SK-N-SH (cell line): ENCODE results near the gene SLC5A4. TPM values are rescaled to one million over a fixed set of nuclear protein-coding genes. Genes with fewer than 3 reads are reported as not detected.

ENCODE experiments used
- CTCF ChIA-PET: fragments of 300-600, 350-600 bp; formaldehyde crosslinking; extraction: SDS; loops from one replicate; lab custom pipeline; 2021; lab: Yijun Ruan, JAX
- POLR2A ChIA-PET: fragments of 350-600 bp; sonication (Branson Sonifier 250); formaldehyde crosslinking; extraction: SDS; loops from one replicate; lab custom pipeline; 2020; ENCODE audit warnings: antibody characterized with exemption, inconsistent platforms; lab: Yijun Ruan, JAX
- DNase-seq: peaks from one replicate; pipeline ENCODE4 v3.0.0; 2012
- H2AFZ ChIP-seq: fragments of 200-600 bp; sonication (generic); 2 replicates; pipeline ENCODE4 v1.8.1; 2016; ENCODE audit warnings: antibody characterized with exemption, mild to moderate bottlenecking, low read depth
- H3F3A ChIP-seq: fragments of 200-600 bp; sonication (generic); replicated peaks from 2 replicates; pipeline ENCODE3; 2016; ENCODE audit warnings: antibody characterized with exemption, mild to moderate bottlenecking; ENCODE audit not compliant: insufficient read depth
- H3K27ac ChIP-seq, 2 experiments: fragments of 200-500 bp in 1 of 2; fragments of 200-600 bp in 1 of 2; sonication (Bioruptor generic) in 1 of 2; sonication (generic), shearing (Covaris generic) in 1 of 2; 2 replicates each; pipeline versions ENCODE4 v1.5.1 to v1.6.1; 2014 to 2016; ENCODE audit warnings: low read depth in 2 of 2, inconsistent platforms in 1 of 2, low read length in 1 of 2, mild to moderate bottlenecking in 1 of 2, mixed read lengths in 1 of 2
- H3K27me3 ChIP-seq: fragments of 200-600 bp; sonication (generic), shearing (Covaris generic); 2 replicates; pipeline ENCODE4 v1.6.1; 2016; ENCODE audit warnings: mixed run types; ENCODE audit not compliant: insufficient read depth
- H3K36me3 ChIP-seq, 2 experiments: fragments of 200-500 bp in 1 of 2; fragments of 200-600 bp in 1 of 2; sonication (Bioruptor generic) in 1 of 2; sonication (generic) in 1 of 2; replicated peaks in 1 of 2; 2 replicates each; pipeline versions ENCODE3 to v1.5.1; 2014 to 2016; ENCODE audit warnings: low read length in 1 of 2, mild to moderate bottlenecking in 1 of 2; ENCODE audit not compliant: insufficient read depth in 2 of 2, control insufficient read depth in 1 of 2
- H3K4me1 ChIP-seq, 2 experiments: fragments of 200-500 bp in 1 of 2; fragments of 200-600 bp in 1 of 2; sonication (Bioruptor generic) in 1 of 2; sonication (generic), shearing (Covaris generic) in 1 of 2; 2 replicates each; pipeline versions ENCODE4 v1.5.1 to v1.6.1; 2014 to 2016; ENCODE audit warnings: low read depth in 1 of 2, low read length in 1 of 2, mixed run types in 1 of 2; ENCODE audit not compliant: insufficient read depth in 2 of 2, control insufficient read depth in 1 of 2
- H3K4me2 ChIP-seq: fragments of 200-600 bp; sonication (generic), shearing (Covaris generic); 2 replicates; pipeline ENCODE4 v1.6.1; 2017; ENCODE audit warnings: mixed run types
- H3K4me3 ChIP-seq, 2 experiments: fragments of 200-500 bp in 1 of 2; fragments of 200-600 bp in 1 of 2; sonication (Bioruptor generic) in 1 of 2; sonication (generic), shearing (Covaris generic) in 1 of 2; 2 replicates each; pipeline versions ENCODE4 v1.5.1 to v1.8.1; 2014 to 2016; ENCODE audit warnings: low read depth in 2 of 2, inconsistent platforms in 1 of 2, low read length in 1 of 2, mild to moderate bottlenecking in 1 of 2, mixed read lengths in 1 of 2, moderate library complexity in 1 of 2
- H3K79me2 ChIP-seq: fragments of 200-600 bp; sonication (generic); 2 replicates; pipeline ENCODE4 v1.8.1; 2017; ENCODE audit warnings: mild to moderate bottlenecking; ENCODE audit not compliant: insufficient read depth
- H3K9ac ChIP-seq: fragments of 200-600 bp; sonication (generic); 2 replicates; pipeline ENCODE4 v1.6.1; 2017; ENCODE audit warnings: mixed run types
- H3K9me2 ChIP-seq: fragments of 200-600 bp; sonication (generic); 2 replicates; pipeline ENCODE4 v1.6.1; 2017; ENCODE audit warnings: mixed run types
- H3K9me3 ChIP-seq: fragments of 200-600 bp; sonication (generic); 2 replicates; pipeline ENCODE4 v1.6.1; 2017; ENCODE audit warnings: mixed run types, mild to moderate bottlenecking, moderate library complexity
- H4K20me1 ChIP-seq: fragments of 200-600 bp; sonication (generic); 2 replicates; pipeline ENCODE4 v1.6.1; 2017; ENCODE audit warnings: mild to moderate bottlenecking, mixed run types; ENCODE audit not compliant: insufficient read depth
- ELF1 ChIP-seq: IDR thresholded peaks from 2 replicates; pipeline ENCODE4 v1.4.0; 2012
- JUND ChIP-seq: IDR thresholded peaks from 2 replicates; pipeline ENCODE4 v1.4.0; 2012
- MXI1 ChIP-seq: IDR thresholded peaks from 2 replicates; pipeline ENCODE4 v1.6.1; 2012; ENCODE audit warnings: mild to moderate bottlenecking, low read depth, low read length, improper control_type of control experiment
- NFIC ChIP-seq: IDR thresholded peaks from 2 replicates; pipeline ENCODE4 v1.4.0; 2012; ENCODE audit warnings: borderline replicate concordance
- NRF1 ChIP-seq: IDR thresholded peaks from 2 replicates; pipeline ENCODE4 v1.6.1; 2012; ENCODE audit warnings: low read depth, mild to moderate bottlenecking, low read length
- POLR2AphosphoS5 ChIP-seq: IDR thresholded peaks from 2 replicates; pipeline ENCODE4 v1.6.1; 2012; ENCODE audit warnings: low read depth, low read length
- RAD21 ChIP-seq: IDR thresholded peaks from 2 replicates; pipeline ENCODE4 v1.6.1; 2012; ENCODE audit warnings: mild to moderate bottlenecking, low read length
- RCOR1 ChIP-seq: fragments of 150-350 bp; IDR thresholded peaks from 2 replicates; pipeline ENCODE4 v1.6.1; 2017; ENCODE audit warnings: antibody characterized with exemption, low read length
- RFX5 ChIP-seq: IDR thresholded peaks from 2 replicates; pipeline ENCODE4 v1.6.1; 2012; ENCODE audit warnings: mild to moderate bottlenecking, improper control_type of control experiment, low read length
- SMC3 ChIP-seq: IDR thresholded peaks from 2 replicates; pipeline ENCODE4 v1.6.1; 2012; ENCODE audit warnings: low read depth, low read length, improper control_type of control experiment
- TAF1 ChIP-seq: IDR thresholded peaks from 2 replicates; pipeline ENCODE4 v1.6.1; 2012; ENCODE audit warnings: low read depth, mild to moderate bottlenecking, low read length, moderate library complexity, borderline replicate concordance
- TCF12 ChIP-seq: IDR thresholded peaks from 2 replicates; pipeline ENCODE4 v1.4.0; 2012
- WGBS: methylation state at CpG from one replicate; pipeline ENCODE4 v1.1.6; 2017; ENCODE audit warnings: low lambda C conversion rate; 5-methylcytosine and 5-hydroxymethylcytosine counted together
- polyA plus RNA-seq, 3 experiments: library from polyadenylated mRNA; depleted of rRNA; stranded (reverse); fragments of >200 nt; gene quantifications; 2 replicates each; pipeline ENCODE4 v1.2.3, GENCODE V29; 2012
- TF ChIP-seq, protein P1 (sequence below): IDR thresholded peaks from 2 replicates; pipeline ENCODE4; 2012
- TF ChIP-seq, protein P2 (sequence below): IDR thresholded peaks from 2 replicates; pipeline ENCODE4 v1.4.0; 2012; ENCODE audit warnings: low read depth
- TF ChIP-seq, protein P3 (sequence below): IDR thresholded peaks from 2 replicates; pipeline ENCODE4 v1.4.0; 2012; ENCODE audit warnings: low read depth, borderline replicate concordance
- TF ChIP-seq, protein P4 (sequence below): fragments of 150-350 bp; IDR thresholded peaks from 2 replicates; pipeline ENCODE4 v1.6.1; 2017; ENCODE audit warnings: antibody characterized with exemption, low read length, low read depth, borderline replicate concordance

The SLC5A4 gene
- polyA plus RNA-seq, 1 of the 3 experiments (the other 2 are of a cell fraction): 0.15 TPM

DNA sequence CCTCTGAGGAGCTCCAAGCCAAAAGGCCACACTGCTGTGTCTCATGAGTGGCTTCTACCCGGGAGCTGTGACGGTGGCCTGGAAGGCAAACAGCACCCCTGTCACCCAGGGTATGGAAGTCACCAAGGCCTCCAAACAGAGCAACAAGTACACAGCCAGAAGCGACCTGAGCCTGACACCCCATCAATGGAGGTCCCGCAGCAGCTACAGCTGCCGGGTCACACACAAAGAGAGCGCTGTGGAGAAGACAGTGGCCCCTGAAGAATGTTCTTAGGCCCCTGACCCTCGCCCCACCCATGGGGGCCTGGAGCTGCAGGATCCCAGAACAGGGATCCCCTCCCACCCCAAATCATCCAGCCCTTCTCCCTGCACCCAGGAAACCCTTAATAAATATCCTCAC lies 55.2 kb downstream of the SLC5A4 start:
- H3K27ac ChIP-seq: no peak overlapping the region
- no peak overlapping the region for H3K9ac ChIP-seq
- H4K20me1 ChIP-seq: no peaks in the 10 kb centered on the region
- POLR2A ChIA-PET: no interaction called here
- H3K36me3 ChIP-seq: no peaks in the 10 kb centered on the region
- H3K9me2 ChIP-seq: no peaks in the 10 kb centered on the region
- TF ChIP-seq TAF1: no peak
- no peak for TF ChIP-seq JUND
- TF ChIP-seq, protein P1, sequence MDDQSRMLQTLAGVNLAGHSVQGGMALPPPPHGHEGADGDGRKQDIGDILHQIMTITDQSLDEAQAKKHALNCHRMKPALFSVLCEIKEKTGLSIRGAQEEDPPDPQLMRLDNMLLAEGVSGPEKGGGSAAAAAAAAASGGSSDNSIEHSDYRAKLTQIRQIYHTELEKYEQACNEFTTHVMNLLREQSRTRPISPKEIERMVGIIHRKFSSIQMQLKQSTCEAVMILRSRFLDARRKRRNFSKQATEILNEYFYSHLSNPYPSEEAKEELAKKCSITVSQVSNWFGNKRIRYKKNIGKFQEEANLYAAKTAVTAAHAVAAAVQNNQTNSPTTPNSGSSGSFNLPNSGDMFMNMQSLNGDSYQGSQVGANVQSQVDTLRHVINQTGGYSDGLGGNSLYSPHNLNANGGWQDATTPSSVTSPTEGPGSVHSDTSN: no peak
- TF ChIP-seq, protein P2, sequence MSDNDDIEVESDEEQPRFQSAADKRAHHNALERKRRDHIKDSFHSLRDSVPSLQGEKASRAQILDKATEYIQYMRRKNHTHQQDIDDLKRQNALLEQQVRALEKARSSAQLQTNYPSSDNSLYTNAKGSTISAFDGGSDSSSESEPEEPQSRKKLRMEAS: no peak
- TF ChIP-seq SMC3: no peak
- TF ChIP-seq, protein P3, sequence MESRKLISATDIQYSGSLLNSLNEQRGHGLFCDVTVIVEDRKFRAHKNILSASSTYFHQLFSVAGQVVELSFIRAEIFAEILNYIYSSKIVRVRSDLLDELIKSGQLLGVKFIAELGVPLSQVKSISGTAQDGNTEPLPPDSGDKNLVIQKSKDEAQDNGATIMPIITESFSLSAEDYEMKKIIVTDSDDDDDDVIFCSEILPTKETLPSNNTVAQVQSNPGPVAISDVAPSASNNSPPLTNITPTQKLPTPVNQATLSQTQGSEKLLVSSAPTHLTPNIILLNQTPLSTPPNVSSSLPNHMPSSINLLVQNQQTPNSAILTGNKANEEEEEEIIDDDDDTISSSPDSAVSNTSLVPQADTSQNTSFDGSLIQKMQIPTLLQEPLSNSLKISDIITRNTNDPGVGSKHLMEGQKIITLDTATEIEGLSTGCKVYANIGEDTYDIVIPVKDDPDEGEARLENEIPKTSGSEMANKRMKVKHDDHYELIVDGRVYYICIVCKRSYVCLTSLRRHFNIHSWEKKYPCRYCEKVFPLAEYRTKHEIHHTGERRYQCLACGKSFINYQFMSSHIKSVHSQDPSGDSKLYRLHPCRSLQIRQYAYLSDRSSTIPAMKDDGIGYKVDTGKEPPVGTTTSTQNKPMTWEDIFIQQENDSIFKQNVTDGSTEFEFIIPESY: no peak
- TF ChIP-seq ELF1: no peak
- no peak for TF ChIP-seq RAD21
- no peak for TF ChIP-seq RFX5
- no peak for TF ChIP-seq NFIC
- TF ChIP-seq NRF1: no peak
- TF ChIP-seq POLR2AphosphoS5: no peak
- TF ChIP-seq TCF12: no peak
- TF ChIP-seq, protein P4, sequence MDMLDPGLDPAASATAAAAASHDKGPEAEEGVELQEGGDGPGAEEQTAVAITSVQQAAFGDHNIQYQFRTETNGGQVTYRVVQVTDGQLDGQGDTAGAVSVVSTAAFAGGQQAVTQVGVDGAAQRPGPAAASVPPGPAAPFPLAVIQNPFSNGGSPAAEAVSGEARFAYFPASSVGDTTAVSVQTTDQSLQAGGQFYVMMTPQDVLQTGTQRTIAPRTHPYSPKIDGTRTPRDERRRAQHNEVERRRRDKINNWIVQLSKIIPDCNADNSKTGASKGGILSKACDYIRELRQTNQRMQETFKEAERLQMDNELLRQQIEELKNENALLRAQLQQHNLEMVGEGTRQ: no peak
- TF ChIP-seq, all 33 proteins: peak for 0
- Histone ChIP-seq H3K4me1 (peaks cover 0 to 25% of the 10 kb centered on the region in 2 experiments; a peak in 1 of 4 replicates), H2AFZ (no peak overlapping the region), H3F3A (peaks cover 4% of the 10 kb centered on the region), H3K79me2 (no peaks in the 10 kb centered on the region), H3K4me2 (no peak overlapping the region), H3K4me3 (no peak overlapping the region), H3K9me3 (no peaks in the 10 kb centered on the region), H3K27me3 (peaks cover 23% of the 10 kb centered on the region; the same call in 1 of the 2 replicates)
- CTCF ChIA-PET: interaction anchor here (3.9 kb wide), 1 partner anchor 66 kb away, joined by 30 read pairs; no protein-coding TSS in a partner anchor
- DNase-seq: no peak
- WGBS: 69% methylated on average over 6 of the region's 7 CpGs

DNA sequence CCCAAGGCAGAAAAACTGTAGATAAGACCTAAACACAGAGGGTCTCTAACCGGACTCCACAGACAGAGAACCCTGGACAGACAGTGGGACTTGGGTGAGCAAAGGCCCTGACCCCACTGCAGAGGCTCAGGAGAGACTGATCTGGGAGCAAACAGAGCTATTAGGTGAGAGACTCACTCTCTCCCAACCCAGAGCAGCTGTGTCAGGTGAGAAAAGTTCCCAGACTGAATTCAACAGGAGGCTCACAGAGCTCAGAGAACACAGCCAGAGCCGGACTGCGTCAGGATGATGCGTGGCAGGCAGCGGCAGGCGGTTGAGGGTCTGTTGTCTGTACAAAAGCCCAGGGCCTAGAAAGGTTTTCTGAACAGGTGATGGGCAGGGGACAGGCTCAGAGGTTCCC lies 55.8 kb downstream of the SLC5A4 start:
- POLR2A ChIA-PET: no interaction called here
- Histone ChIP-seq H3K79me2 (no peaks in the 10 kb centered on the region), H3K4me1 (peaks cover 0 to 21% of the 10 kb centered on the region in 2 experiments; a peak in 1 of 4 replicates), H3K27ac (no peak overlapping the region), H3K4me3 (no peak overlapping the region), H3K9me3 (no peaks in the 10 kb centered on the region), H3K4me2 (no peak overlapping the region), H3F3A (no peaks in the 10 kb centered on the region), H3K27me3 (peaks cover 23% of the 10 kb centered on the region; the same call in 1 of the 2 replicates), H3K9me2 (no peaks in the 10 kb centered on the region), H3K36me3 (no peaks in the 10 kb centered on the region), H4K20me1 (no peaks in the 10 kb centered on the region), H2AFZ (no peak overlapping the region), H3K9ac (no peak overlapping the region)
- CTCF ChIA-PET: interaction anchor here (3.9 kb wide), 1 partner anchor 67 kb away, joined by 30 read pairs; no protein-coding TSS in a partner anchor
- DNase-seq: no peak
- 79% methylated on average over 6 of the region's 6 CpGs for WGBS
- TF ChIP-seq, protein P3: no peak
- TF ChIP-seq RCOR1 (no peak), MXI1 (no peak), NFIC (no peak), ELF1 (no peak)
- TF ChIP-seq, protein P1: no peak
- TF ChIP-seq, protein P2: no peak
